SK-N-MC (cell line): Measurements from ENCODE around the gene SMG6.

ENCODE experiments used
- EZH2 ChIP-seq: fragments of 200-600 bp; sonication (generic); IDR thresholded peaks from one replicate; pipeline ENCODE4 v1.6.1; 2017; ENCODE audit warnings: antibody characterized with exemption
- FOXP2 ChIP-seq: optimal IDR thresholded peaks from 2 replicates; pipeline ENCODE3; 2011; ENCODE audit warnings: mild to moderate bottlenecking, moderate library complexity; ENCODE audit not compliant: insufficient read depth; ENCODE audit errors: extremely low read length, control extremely low read depth
- POLR2AphosphoS5 ChIP-seq: IDR thresholded peaks from 2 replicates; pipeline ENCODE4 v1.6.1; 2012; ENCODE audit warnings: mild to moderate bottlenecking, low read depth, low read length, borderline replicate concordance

- no peak for TF ChIP-seq EZH2
- no peak for TF ChIP-seq POLR2AphosphoS5
- TF ChIP-seq FOXP2 = no peak
Measured at GRCh38 chr17:2056206-2057174, 247.1 kb downstream of the SMG6 start.
